ENCODE results near the gene CXADR. TPM values are rescaled to one million over a fixed set of nuclear protein-coding genes. Genes with fewer than 3 reads are reported as not detected.

Gene CXADR
- total RNA-seq, 1 experiment from 2014 or later: 152 TPM

DNA sequence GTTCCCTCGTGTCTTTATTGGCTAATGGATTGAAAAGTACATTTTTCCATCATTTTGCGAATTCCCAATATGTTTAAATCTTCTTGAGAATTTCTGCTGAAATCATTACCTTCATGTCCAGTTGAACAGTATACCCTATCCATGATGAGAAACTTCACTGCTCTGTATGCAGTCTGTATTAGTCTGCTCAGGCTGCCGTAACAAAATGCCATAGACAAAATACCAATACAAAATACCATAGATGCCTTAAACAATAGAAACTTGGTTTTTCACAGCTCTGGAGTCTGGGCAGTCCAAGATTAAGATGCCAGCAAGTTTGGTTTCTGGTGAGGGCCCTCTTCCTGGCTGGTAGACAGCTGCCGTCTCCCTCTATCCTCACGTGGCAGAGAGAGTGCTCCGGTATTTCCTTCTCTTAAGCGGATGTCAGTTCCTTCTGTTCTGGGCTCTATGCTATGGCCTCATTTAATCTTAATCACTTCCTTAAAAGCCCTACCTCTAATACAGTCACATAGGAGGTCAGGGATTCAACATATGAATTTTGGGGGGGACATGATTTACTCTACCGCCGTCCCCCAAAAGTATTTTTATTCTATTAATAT lies 27.0 kb downstream of the CXADR start:
- H2BK120ac ChIP-seq (ENCODE audit: low read depth, low read length, poor library complexity, severe bottlenecking): no peak overlapping the region
- TF ChIP-seq, protein P1, sequence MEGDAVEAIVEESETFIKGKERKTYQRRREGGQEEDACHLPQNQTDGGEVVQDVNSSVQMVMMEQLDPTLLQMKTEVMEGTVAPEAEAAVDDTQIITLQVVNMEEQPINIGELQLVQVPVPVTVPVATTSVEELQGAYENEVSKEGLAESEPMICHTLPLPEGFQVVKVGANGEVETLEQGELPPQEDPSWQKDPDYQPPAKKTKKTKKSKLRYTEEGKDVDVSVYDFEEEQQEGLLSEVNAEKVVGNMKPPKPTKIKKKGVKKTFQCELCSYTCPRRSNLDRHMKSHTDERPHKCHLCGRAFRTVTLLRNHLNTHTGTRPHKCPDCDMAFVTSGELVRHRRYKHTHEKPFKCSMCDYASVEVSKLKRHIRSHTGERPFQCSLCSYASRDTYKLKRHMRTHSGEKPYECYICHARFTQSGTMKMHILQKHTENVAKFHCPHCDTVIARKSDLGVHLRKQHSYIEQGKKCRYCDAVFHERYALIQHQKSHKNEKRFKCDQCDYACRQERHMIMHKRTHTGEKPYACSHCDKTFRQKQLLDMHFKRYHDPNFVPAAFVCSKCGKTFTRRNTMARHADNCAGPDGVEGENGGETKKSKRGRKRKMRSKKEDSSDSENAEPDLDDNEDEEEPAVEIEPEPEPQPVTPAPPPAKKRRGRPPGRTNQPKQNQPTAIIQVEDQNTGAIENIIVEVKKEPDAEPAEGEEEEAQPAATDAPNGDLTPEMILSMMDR (conservative IDR thresholded peaks at IDR 0.05): no peak
- no CpG with 5 or more reads among the region's 9 CpGs for WGBS (ENCODE audit: extremely low coverage, insufficient read length, low lambda C conversion rate)
- H3K79me2 ChIP-seq (ENCODE audit: insufficient read depth, low read length): peaks cover 73% of the 10 kb centered on the region
- no peak overlapping the region for H3K4me2 ChIP-seq (ENCODE audit: insufficient read depth, insufficient read length, low read length)
- peaks cover 3% of the 10 kb centered on the region for H3K79me1 ChIP-seq (ENCODE audit: insufficient read depth, low read depth, low read length, poor library complexity, severe bottlenecking)
- no peaks in the 10 kb centered on the region for H3K9me3 ChIP-seq (ENCODE audit: control insufficient read depth, low read depth, low read length)
- Mint-ChIP-seq H3K4me3 (no peak overlapping the region), H3K9me3 (peaks cover 0 to 4% of the 10 kb centered on the region in 2 experiments; a peak in 2 of 5 replicates), H3K36me3 (ENCODE audit: insufficient read depth in 1 of 3, low read depth in 3 of 3) (peaks cover 19 to 54% (median 25%) of the 10 kb centered on the region in 3 experiments), H3K27me3 (ENCODE audit: low read depth) (no peaks in the 10 kb centered on the region), H3K4me1 (peaks cover 52 to 53% of the 10 kb centered on the region in 2 experiments), H3K27ac (no peak overlapping the region)
- no peak overlapping the region for H3K4ac ChIP-seq (ENCODE audit: low read depth, low read length)
- no peak overlapping the region for H3K14ac ChIP-seq (ENCODE audit: insufficient read depth, low read length)
- H3K27me3 ChIP-seq (ENCODE audit: insufficient read depth, low read length): no peaks in the 10 kb centered on the region
- H3K9ac ChIP-seq (ENCODE audit: extremely low read depth, insufficient read length, low read length): no peak overlapping the region
- H3K56ac ChIP-seq (ENCODE audit: insufficient read length, low read depth, low read length): no peak overlapping the region
- no peaks in the 10 kb centered on the region for H4K20me1 ChIP-seq (ENCODE audit: control insufficient read depth, insufficient read depth, insufficient read length)
- H4K91ac ChIP-seq (ENCODE audit: insufficient read length, low read depth, low read length): no peak overlapping the region
- no peaks in the 10 kb centered on the region for H3K23me2 ChIP-seq (ENCODE audit: insufficient read length, low read depth, low read length, poor library complexity, severe bottlenecking)
- no peak overlapping the region for H4K8ac ChIP-seq (replicated peaks; ENCODE audit: insufficient read length, low read depth, low read length)
- no peak overlapping the region for H3K27ac ChIP-seq (ENCODE audit: insufficient read length, low read depth, low read length)
- H2AFZ ChIP-seq (ENCODE audit: low read length): no peak overlapping the region
- no peak for DNase-seq
- H2BK5ac ChIP-seq (ENCODE audit: insufficient read length, low read length): no peak overlapping the region
- no peak overlapping the region for H4K5ac ChIP-seq (ENCODE audit: insufficient read length, low read depth, low read length)
- H3K23ac ChIP-seq (ENCODE audit: insufficient read length, low read depth, low read length): no peak overlapping the region
- no peak overlapping the region for H3K18ac ChIP-seq (ENCODE audit: insufficient read length, low read depth, low read length)
- no peak overlapping the region for H3T11ph ChIP-seq (ENCODE audit: low read length)
- peaks cover 5% of the 10 kb centered on the region for H3K4me1 ChIP-seq (ENCODE audit: insufficient read depth, low read length)
- no peak overlapping the region for H2AK5ac ChIP-seq (ENCODE audit: insufficient read length, low read length)
- H2BK12ac ChIP-seq (ENCODE audit: insufficient read length, low read depth, low read length): no peak overlapping the region
- H2BK15ac ChIP-seq (ENCODE audit: low read depth, low read length): no peak overlapping the region
- no peak overlapping the region for H2BK20ac ChIP-seq (ENCODE audit: low read depth, low read length, poor library complexity, severe bottlenecking)

All from H9 (cell line).